Ureter (tissue), 1 donor: ENCODE results near the gene PGBD5. TPM values are rescaled to one million over a fixed set of nuclear protein-coding genes. Genes with fewer than 3 reads are reported as not detected.
A peak's percentile ranks its signal among the peaks of the same experiment; 100 is the strongest.

Source experiments
- DNase-seq: peaks from one replicate; pipeline ENCODE4 v3.0.0-alpha.2; 2020; ENCODE audit warnings: low spot score
- total RNA-seq: library from RNA; stranded (reverse); gene quantifications from one replicate; pipeline ENCODE4 v1.2.4, GENCODE V29; 2023
- donor health status: DM: yes; HTN: yes; CAD: no.

The PGBD5 gene
- total RNA-seq, 1 donor from 2014 or later = 1.8 TPM

DNA sequence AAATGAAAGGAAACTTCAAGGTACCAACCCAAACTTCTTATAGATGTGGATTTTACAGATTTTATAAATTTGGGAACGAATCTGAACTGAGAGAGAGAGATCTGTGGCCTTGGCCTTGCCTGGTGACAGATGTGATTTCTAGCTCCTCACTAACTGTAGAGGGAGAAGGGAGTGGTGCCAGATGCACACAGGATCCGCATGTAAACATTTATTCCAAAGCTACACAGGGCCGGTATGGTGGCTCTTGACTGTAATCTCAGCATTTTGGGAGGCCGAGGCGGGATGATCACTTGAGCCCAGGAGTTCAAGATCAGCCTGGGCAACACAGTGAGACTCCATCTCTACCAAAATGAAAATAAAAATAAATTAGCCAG is 77.1 kb downstream of the PGBD5 start:
- no peak for DNase-seq

DNA sequence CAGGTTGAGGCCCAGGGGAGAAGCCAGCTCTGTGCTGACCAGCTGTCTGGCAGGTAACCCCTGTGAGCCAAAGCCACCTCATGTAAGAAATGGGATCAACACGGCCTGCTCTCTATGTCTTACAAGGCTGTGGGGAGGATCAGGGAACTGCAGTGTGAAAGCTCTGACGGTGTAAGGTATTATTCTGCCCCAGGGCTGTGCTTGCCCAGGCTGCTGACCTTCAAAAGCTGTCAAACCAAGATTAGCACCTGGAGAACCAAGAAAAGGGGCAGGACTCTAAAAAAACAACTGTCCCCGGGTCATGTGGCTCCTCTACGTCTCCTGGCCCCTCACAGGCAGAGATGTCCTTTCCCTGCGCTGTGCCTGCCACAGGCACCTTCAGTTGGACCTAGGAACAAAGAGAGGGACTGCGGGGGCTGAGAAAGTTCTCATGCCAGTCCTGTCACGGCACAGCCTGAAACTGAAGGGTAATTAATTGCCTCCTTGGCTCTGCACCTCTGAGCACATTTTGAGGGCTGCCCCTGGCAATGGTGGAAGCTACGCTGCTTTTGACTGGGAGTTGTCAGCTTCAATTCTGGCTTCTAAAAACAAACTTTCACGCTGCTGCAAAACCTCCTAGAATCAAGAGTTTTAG is 77.6 kb downstream of the PGBD5 start:
- DNase-seq = no peak

DNA sequence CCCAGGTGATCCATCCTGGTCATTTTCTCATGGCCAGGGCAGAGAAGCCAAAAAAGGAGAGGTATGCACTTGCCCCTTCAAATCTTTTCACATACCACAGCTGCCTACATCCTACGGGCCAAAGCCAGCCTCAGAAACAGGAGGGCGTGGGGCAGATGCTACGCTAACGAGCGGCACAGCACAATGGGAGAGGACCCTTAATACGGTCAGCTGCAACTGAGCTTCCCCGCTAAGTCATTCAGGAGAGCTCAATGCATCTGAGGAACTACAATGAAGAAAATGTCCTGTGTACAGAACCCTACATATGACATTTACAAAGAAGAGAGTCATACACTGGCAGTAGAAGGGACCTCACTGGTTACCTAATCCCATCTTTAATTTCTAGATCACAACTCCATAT is 78.2 kb downstream of the PGBD5 start:
- no peak for DNase-seq

DNA sequence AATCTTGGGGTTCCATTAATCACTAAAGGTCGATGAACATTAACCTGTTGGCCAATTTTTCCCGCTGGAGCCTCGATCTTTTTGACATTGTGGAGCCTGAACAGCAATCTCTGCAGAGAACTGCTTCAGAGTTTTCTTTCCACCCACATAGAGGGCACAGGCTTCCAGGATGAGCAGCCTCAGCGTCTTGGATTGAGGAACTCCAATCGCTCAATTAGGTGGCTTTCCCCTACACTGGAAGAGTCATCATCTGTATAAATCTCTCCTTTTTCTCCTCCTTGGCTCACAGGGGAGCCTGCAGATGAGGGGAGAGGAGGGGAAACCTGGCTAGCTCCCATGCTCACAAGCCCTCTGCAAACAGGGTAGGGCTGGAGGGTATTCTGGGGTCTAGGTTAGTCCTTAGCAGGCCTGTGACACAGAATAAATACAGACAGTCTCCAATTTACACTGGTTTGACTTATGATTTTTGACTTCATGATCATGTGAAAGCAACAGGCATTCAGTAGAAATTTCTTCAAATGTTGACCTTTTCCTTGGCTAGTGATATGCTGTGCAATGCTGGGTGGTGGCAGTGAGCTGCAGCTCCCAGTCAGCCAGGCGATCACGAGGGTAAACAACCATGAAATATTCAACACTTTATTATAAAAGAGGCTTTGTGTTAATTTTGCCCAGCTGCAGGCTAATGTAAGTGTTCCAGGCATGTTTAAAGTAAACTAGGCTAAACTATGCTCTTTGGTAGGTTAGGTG is 80.8 kb downstream of the PGBD5 start:
- no peak for DNase-seq

DNA sequence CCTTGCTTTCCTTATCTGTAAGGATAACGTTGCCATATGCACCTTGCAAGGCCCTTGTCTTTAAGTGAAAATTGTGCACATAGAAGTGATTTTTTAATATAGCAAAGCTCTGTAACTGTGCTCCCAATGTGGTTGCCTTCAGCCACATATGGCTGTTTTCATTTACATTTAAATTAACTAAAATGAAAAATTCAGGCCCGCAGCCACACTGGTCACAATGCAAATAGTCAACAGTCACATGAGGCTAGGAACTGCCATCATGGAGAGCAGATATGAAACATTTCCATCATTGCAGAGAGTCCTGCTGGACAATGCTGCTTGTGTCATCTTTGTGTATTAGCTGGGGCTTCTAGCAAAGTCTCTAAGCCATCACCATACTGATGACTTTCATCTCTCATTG is 83.4 kb downstream of the PGBD5 start:
- no peak for DNase-seq

DNA sequence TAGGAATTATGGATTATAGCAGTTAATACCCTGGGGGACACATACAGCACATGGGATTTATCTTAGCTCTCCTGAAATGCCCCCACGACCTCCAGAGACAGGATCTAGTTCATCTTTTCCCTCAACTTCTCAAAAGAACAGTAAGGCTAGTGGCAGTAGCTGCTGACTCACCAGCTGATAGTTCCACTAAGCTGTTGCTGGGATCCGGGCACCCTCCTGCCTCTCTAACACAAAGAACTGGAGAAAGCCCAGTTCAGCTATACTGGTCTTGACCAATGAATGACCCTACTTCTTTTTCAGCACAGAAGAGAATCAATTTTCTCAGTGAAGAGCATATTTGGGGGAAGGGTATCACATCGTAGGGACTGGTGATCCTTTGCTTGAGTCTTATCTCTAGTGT is 84.1 kb downstream of the PGBD5 start:
- DNase-seq = no peak

DNA sequence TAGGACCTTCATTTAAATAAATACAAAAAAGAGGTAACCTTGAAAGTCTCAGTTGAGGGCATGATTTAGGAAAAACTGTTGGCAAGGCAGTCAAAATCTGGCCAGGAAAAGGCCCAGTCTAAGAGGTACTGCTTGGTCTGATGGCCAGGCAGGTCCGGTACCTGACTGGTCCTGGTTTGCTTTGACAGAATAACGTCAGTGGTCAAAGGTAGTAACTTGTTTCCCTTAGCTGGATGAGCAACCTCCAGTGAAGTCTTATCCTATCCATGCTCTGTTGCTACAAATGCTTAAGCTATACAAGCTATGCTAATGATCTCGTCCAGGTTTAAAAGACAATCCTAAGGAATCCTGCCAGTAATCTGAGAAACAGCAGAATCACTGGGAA is 85.0 kb downstream of the PGBD5 start:
- no peak for DNase-seq

DNA sequence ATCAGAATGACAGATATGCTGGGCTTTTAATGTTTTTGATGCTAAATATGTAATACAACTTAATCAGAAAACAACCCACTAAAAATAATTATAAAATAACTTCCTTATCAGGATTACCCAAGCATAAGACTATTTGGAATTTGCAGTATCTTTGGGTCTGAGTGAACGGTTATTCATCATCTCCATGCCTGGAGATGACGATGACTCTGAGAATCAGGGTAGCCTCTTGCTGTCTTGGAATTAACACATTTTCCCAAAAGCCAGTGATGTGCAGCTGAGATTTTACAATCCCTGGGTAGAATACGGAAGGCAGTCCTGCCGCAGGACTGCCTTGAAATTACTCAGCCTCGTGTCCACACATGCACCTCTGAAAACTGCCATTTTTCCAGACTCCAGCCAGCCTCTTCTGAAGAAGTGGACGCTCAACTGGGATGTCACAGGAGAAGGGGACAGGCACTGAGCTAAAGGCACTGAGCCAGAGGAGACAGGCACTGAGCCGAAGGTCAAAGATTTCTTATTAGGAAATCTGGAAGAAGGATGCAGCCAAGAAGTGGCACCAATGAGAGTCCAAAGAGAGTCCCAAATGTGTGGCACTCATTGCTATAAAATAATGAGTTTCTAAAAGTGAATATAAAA is 85.5 kb downstream of the PGBD5 start:
- DNase-seq = no peak

DNA sequence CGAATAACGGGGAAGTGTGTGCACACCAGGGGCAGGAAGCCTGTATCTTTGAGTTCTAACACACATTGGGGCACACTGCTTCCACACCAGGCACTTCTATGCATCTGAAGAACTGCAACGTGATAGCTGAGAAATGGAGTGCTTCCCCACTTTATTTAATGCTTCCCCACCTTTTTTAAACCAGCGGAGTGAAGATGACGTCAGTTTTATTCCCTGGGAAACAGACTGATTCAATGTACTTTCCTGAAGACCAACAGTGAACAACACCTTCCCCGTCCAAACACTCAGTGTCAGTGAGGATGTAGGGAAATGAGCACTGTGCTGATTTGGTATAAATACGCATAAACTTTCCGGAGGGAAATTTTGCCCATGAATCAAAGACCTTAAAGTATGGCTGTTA is 87.1 kb downstream of the PGBD5 start:
- DNase-seq = no peak

DNA sequence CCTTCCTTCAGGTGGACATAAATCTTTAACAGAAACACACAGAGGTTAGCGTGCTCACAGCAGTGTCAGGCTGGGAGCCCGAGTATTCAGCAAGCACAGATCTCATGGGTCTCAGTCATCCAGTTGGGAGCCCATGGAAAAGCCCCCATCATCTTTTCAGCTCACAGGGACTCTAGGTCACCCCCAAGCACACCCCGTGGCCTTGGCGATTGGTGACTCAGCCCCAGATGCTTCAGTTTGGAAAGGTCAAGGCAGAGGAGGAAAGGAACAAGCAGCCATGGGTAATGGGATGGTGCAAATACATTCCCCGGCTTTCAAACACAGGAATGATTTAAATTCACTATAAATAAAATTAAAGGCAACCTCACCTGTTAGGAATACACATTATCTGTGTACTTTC is 88.9 kb downstream of the PGBD5 start:
- no peak for DNase-seq

DNA sequence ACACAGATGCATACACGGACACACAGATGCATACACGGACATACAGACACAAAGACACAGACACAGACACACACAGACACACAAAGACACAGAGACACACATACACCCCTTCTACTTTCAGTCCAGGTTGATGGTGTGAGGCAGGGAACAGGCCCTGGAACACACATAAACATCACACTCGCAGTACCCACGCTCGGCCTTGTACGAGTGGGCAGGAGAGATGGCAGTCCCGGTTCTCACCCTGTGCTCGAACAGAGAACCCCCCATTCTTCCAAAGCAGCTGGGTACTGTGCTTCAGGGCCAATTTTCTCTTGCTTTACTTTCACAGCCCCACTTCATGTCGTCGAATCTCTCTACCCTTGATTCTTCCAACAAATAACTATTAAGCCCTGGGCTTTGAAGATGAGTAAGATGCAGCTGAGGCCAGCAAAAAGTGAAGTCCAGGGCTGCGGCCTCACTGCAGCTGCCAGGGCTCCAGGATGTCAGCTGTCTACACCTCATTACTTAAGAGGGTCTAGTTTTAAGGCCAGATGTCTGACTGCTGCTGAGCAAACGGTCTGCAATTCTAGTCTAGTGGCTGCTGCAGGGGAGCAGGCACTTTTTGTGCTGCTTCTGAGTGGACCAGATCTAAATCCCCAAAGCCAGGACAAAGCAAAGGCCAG is 90.1 kb downstream of the PGBD5 start:
- no peak for DNase-seq

DNA sequence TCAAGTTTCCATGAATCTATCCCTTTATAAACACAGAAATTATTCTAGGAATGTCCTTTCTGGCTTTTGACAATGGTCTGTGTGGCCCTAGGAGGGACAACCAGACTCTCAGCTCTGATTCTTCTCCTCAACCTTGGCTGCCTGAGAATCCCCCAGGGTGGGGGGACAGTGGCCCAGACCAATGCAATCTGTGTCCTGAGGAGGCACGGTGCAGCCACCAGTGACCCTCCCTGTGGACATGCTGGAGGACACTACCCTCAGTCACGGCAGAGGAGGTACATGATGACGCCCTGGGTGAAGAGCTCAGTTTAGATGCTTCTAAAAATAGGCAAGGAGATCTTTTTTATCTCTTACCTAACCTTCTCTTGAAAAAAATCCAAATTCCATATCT is 91.7 kb downstream of the PGBD5 start:
- DNase-seq = no peak

DNA sequence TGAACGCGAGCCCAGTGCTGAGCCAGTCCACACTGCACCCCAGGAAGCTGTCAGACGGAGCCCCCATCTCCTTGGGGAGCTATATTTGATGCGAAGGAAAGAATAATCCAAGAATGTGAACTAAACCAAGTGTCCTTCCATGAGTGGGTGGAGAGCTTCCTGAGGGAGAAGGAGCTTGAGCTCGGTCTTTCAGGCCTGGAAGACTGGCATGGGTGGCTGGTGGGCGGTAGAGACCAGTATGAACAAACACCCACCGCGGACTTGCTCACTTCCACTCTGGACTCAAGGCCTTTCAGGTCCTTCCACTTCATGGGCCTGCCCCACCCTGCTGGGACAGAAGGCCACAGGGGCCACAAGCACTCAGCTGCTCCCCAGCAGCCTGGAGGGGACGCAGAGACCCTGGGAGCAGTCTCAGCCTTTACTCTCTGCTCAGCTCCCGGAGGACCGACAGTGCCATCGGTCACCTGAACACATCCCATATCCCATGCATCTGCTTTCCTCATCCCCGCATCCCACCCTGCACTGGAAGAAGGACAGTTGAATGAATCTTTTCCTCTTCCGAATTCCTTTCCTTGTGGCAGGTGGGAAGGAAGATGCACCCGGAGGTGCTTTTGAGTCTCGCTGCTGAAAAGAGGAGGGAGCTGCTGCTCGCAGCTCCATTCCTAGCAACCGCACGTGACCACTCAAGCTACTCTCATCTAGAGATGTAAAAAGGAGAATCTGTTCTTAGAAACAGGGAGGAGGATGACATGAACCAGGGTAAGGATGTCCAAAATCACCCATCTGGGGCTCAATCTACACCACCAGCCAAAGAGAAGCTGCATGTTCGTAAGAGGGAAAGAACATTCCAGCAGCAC is 92.3 kb downstream of the PGBD5 start:
- DNase-seq = no peak

DNA sequence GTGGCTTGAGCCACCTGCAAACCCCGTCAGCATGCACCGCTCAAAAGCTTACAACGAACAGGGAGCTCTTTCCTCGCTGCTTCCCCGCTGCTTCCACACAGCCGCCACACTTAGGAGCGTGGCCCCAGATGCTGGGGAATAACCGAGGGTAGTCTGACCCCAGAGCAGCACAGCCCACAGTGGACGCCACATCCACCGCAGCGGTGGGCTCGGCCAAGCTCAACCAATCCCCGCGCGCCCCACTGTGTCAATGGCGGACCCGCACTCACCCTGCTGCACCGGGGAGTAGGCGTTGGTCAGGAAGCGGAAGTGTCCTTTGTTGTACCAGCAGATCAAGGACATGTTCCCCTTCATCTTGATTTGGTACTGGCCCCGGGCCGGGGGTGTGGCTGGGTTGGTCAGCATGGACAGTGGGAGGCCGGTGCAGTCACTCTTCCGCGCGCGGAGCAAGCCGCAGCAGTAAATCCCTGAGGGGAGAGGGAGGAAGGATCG is 93.5 kb downstream of the PGBD5 start:
- peak; percentile 50 for DNase-seq

DNA sequence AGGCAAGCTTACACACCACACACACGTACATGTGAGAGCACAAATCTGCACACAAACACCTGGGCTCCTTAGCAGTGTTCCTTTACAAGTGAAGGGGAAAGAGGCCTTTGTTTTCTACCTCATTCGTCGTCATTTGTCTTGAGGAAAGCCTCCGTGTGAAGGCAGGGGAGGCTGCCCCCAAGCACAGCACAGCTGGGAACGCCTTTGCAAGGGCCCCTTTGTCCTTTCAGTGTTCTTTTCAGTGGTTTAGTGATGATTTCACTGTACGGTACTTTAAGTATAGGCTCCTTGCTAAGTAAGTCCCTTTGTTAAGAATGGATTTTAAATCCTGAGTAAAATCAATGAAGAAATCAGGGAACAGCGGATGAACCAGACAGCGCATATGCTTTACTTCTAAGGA is 94.1 kb downstream of the PGBD5 start:
- no peak for DNase-seq

DNA sequence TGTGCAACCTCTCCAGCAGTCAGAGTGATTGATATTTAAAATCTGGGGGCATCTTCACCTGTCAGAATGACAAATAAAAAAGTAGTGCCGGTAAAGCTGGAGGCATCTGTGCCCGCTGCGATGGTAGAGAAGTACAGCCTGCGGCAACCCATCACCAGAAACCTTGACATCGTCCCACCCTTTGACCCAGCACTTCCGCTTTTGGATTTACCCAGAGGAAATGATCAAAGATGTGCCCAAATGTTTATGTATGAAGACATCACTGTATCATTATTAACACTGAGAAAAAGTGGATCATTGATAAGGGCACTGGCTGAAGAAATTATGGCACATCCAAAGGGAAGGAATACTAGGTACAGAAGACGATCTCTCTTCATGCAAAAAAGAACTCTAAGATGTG is 96.0 kb downstream of the PGBD5 start:
- DNase-seq = no peak

DNA sequence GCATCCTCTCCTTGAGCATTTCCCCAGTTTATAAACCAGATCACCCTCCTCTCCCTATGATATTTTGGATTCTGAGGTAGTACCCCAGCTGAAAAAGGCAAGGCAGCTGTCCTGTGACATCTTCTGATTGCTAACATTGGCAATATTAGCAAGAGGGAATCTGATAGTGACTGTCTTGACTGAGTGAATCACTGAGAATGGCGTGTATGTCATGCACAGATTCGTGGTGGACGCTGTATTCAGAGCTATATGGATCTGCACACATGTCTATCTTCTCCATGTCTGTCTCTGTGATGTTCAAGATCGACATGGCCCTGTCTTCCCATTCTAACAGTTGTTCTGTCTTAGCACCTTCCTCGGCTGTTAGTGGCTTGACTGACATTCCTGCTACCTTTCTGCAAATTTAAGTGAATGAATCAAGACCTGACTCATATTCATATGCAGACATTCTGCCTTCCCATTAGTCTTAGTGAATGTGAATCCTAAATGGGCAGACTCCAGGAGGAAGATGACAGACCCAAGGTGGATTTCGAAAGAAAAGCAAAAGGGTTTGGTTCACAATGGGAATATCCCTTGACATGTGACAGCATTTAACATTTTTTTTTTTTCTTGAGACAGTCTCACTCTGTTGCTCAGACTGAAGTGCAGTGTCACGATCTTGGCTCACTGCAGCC is 97.7 kb downstream of the PGBD5 start:
- no peak for DNase-seq

DNA sequence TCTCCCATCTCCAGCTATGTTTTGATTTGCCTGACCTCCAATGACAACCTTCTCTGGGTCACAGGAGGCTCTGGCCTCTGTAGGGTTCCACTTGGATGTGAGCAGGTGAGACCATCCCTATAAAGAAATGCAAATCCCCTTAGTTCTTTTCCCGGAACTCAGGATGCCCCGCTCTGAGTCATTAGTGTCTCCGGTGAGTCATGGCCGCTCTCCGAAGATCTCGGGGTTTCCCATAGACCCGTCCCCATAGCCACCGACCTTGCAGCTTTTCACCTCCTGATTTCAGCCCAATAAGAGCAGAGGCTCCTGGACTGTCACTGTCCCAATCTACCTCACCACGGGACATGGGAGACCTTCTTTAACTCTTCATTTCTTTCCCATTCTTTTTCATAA is 98.2 kb downstream of the PGBD5 start:
- no peak for DNase-seq

DNA sequence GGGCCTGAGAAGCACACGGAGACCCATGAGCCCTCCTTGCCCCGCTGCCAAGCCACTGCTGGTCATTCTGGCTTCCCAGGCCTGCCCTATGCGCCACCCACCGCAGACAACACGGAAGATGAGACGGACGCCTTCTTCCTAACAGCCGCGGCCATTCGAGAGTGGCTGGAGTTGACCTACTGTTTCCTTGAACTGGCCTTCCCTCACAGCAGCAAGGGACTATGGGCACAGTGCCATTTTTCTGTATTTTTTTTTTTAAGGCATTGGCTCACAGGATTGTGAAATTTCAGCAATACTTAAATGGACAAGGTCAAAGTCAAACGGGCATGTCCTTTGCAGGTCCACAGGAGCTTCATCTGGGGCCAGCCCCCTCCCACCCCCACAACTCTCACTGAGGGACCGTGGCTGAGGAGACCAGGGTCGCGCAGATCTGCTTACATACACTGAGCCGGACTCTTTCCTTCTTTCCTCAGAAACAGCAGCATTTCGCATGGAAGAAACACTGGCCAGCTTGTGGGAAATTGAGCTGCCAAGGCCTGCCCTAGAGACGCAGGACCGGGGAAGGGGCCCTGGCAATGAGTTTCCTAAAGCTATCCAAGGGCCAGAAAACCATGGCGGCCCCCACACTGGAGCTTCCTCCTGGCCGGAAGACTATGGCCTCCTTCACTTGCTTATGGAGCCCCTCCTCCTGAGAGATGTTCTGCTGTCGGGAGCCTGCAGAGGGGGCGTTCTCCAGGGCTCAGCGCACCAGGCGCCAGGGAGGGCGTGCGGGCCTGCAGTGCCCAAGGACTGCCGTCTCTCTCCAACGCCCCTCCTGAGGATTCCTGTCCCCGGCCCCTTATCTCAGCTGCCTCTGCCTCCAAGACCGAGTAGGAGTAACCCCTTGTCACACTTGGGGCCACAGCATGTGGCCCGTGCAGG is 98.9 kb downstream of the PGBD5 start:
- DNase-seq = no peak

DNA sequence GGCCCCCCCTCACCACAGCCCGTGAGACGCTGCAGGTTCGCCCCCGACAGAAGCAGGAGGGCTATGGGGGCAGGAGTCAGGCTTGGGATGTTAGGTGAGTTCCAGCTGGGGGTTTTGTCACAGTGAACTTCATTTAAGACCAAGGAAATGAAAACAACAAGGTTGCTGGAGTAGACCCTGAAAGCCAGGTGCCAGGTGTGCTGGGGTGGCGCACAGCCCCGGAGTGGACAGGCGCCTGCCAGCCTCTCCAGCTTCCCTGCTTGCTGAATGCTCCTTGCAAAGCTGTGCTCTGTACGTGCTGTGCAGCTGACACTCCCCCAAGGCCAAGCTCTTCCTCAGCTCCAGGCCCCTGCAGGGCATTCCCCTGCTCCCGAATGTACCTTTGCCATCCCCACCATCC is 102.4 kb downstream of the PGBD5 start:
- no peak for DNase-seq
